HepG2 (cell line): ENCODE results near the gene PTPRF. TPM values are rescaled to one million over a fixed set of nuclear protein-coding genes. Genes with fewer than 3 reads are reported as not detected.
A peak's percentile ranks its signal among the peaks of the same experiment; 100 is the strongest.

Source experiments
- BHLHE40 ChIP-seq: IDR thresholded peaks from 2 replicates; pipeline ENCODE4 v1.6.1; 2011; ENCODE audit warnings: low read length, improper control_type of control experiment
- HNF4G ChIP-seq, 2 experiments: sonication (generic) in 1 of 2; formaldehyde crosslinking in 1 of 2; IDR thresholded peaks; 2 replicates each; pipeline versions ENCODE4 v1.4.0 to v1.6.1; 2011 to 2020; ENCODE audit warnings: borderline replicate concordance in 2 of 2, low read depth in 2 of 2, mild to moderate bottlenecking in 2 of 2, low read length in 1 of 2, missing genetic modification reagents in 1 of 2, moderate library complexity in 1 of 2
- JUN ChIP-seq: sonication (generic); formaldehyde crosslinking; IDR thresholded peaks from 2 replicates; pipeline ENCODE4 v1.4.0; 2020; ENCODE audit warnings: mild to moderate bottlenecking, missing genetic modification reagents
- KDM2A ChIP-seq: sonication (generic); formaldehyde crosslinking; IDR thresholded peaks from 2 replicates; pipeline ENCODE4 v1.4.0; 2020; ENCODE audit warnings: low read depth, missing genetic modification reagents, borderline replicate concordance
- MEIS1 ChIP-seq: sonication (generic); formaldehyde crosslinking; IDR thresholded peaks from 2 replicates; pipeline ENCODE4 v1.9.0; 2021; ENCODE audit warnings: mild to moderate bottlenecking, missing genetic modification reagents, moderate library complexity, borderline replicate concordance
- NFKB2 ChIP-seq: sonication (generic); formaldehyde crosslinking; IDR thresholded peaks from 2 replicates; pipeline ENCODE4 v1.4.0; 2020; ENCODE audit warnings: missing genetic modification reagents, borderline replicate concordance
- NFYC ChIP-seq: IDR thresholded peaks from 2 replicates; pipeline ENCODE4 v1.6.1; 2016; ENCODE audit warnings: missing genetic modification reagents, missing compliant biosample characterization
- PHF20 ChIP-seq: sonication (generic); formaldehyde crosslinking; IDR thresholded peaks from 2 replicates; pipeline ENCODE4 v1.5.0; 2020; ENCODE audit warnings: mild to moderate bottlenecking, missing genetic modification reagents
- RBM39 ChIP-seq: fragments of 200-400 bp; formaldehyde crosslinking; IDR thresholded peaks from one replicate; pipeline ENCODE4 v1.6.1; 2018; ENCODE audit warnings: antibody characterized with exemption, mild to moderate bottlenecking, low read depth, low read length; ENCODE audit not compliant: poor library complexity, severe bottlenecking
- TBL1XR1 ChIP-seq: fragments of 150-350 bp; IDR thresholded peaks from 2 replicates; pipeline ENCODE4 v1.6.1; 2014; ENCODE audit warnings: borderline replicate concordance, low read length; ENCODE audit not compliant: partially characterized antibody
- ZIK1 ChIP-seq: sonication (generic); formaldehyde crosslinking; IDR thresholded peaks from 2 replicates; pipeline ENCODE4 v1.5.0; 2020; ENCODE audit warnings: mild to moderate bottlenecking, low read depth, missing genetic modification reagents, borderline replicate concordance
- ZKSCAN5 ChIP-seq: sonication (generic); formaldehyde crosslinking; IDR thresholded peaks from 2 replicates; pipeline ENCODE4 v1.5.1; 2020; ENCODE audit warnings: mild to moderate bottlenecking, missing genetic modification reagents
- ZNF335 ChIP-seq: sonication (generic); formaldehyde crosslinking; IDR thresholded peaks from 2 replicates; pipeline ENCODE4 v1.4.0; 2020; ENCODE audit warnings: missing genetic modification reagents
- ZNF510 ChIP-seq: sonication (generic); formaldehyde crosslinking; IDR thresholded peaks from 2 replicates; pipeline ENCODE4 v1.4.0; 2020; ENCODE audit warnings: low read depth, mild to moderate bottlenecking, missing genetic modification reagents
- ZNF569 ChIP-seq: sonication (generic); formaldehyde crosslinking; IDR thresholded peaks from 2 replicates; pipeline ENCODE4 v1.5.0; 2020; ENCODE audit warnings: mild to moderate bottlenecking, missing genetic modification reagents, moderate library complexity, borderline replicate concordance
- polyA plus RNA-seq, 8 experiments: library from polyadenylated mRNA; depleted of rRNA in 3 of 8; stranded (reverse) in 7 of 8; unstranded in 1 of 8; fragments of >200 nt; fragmentation: Illumina TruSeq in 4 of 8; extraction: Trizol in 4 of 8; gene quantifications; 2 replicates each; pipeline versions ENCODE4 v1.2.1 to v1.2.3, GENCODE V29; 2011 to 2016; ENCODE audit warnings: low read depth in 4 of 8, missing spikeins in 1 of 8, mixed read lengths in 1 of 8; ENCODE audit not compliant: insufficient read depth in 1 of 8
- total RNA-seq, 5 experiments: library from RNA; depleted of rRNA; stranded (reverse); fragments of >200 nt; fragmentation: Illumina TruSeq; extraction: Trizol; gene quantifications; 2 replicates each; pipeline ENCODE4 v1.2.3, GENCODE V29; 2016; ENCODE audit warnings: low read depth in 1 of 5
- TF ChIP-seq, protein P1 (sequence below): sonication (generic); formaldehyde crosslinking; conservative IDR thresholded peaks from 2 replicates; pipeline ENCODE4 v1.8.1; 2023; ENCODE audit warnings: missing genetic modification reagents
- TF ChIP-seq, protein P2 (sequence below): sonication (generic); formaldehyde crosslinking; IDR thresholded peaks from 2 replicates; pipeline ENCODE4 v1.5.0; 2020; ENCODE audit warnings: missing genetic modification reagents
- TF ChIP-seq, protein P3 (sequence below): sonication (generic); formaldehyde crosslinking; IDR thresholded peaks from 2 replicates; pipeline ENCODE4 v1.8.0; 2022; ENCODE audit warnings: missing genetic modification reagents, mild to moderate bottlenecking, moderate library complexity, borderline replicate concordance
- TF ChIP-seq, protein P4 (sequence below): sonication (generic); formaldehyde crosslinking; IDR thresholded peaks from 2 replicates; pipeline ENCODE4 v1.5.0; 2020; ENCODE audit warnings: mild to moderate bottlenecking, missing genetic modification reagents, borderline replicate concordance

PTPRF gene
- total and polyA plus RNA-seq, 2 of the 13 experiments (the other 11 are each of a cell fraction or from before 2014, with no cell fraction given) = 55.9 to 167 TPM

DNA sequence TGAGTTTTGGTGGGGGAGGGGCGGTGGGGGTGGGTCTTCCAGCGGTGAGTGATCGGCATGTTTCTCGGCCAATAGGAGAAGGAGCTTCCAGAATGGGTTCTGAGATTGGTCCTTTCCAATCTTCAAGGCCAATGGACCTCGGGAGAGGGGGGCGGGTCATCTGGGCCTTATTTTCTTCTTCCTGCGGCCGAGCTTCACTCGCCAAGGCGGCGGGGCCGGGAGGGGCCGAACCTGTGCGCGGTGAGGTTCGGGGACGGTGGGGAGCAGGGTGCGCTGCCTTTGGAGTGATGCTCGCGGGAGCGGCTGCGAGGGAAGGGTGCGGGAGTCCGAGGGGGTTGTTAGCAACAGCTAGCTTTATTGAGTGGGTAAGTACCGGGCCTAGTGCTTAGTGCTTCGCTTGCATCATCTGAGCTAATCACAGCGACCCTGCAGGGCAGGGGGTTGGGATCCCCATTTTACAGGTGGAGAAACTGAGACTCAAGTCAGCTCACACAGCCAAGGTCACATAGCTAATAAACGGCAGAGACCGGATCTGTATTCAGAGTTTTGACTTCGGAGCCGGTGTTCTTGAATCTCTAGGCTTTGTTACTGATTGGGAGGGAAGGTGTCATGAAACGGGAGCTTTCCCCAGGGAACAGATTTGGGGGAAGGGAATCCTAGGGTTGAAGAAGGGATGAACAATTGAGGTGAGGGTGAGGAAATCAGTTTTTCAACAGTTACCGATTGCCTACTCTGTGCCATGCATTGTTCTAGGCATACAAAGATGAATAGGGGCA, 119.8 kb downstream of the PTPRF start (continued):
- TF ChIP-seq NFYC (CRISPR knock-in tag) (no peak), ZIK1 (CRISPR knock-in tag) (0 out of 2 replicates have a peak, but pooled peaks have one; percentile 44), TBL1XR1 (peak; percentile 22), NFKB2 (CRISPR knock-in tag) (peak; percentile 71; the same call in 1 of the 2 replicates), BHLHE40 (no peak), HNF4G (IDR thresholded peaks at IDR 0.05; ENCODE audit: borderline replicate concordance, low read depth, low read length) (peak; percentile 9; the same call in 1 of the 2 replicates), HNF4G (CRISPR knock-in tag; IDR thresholded peaks at IDR 0.05; ENCODE audit: borderline replicate concordance, low read depth) (no peak), ZKSCAN5 (no peak), KDM2A (peak; percentile 87; the same call in 1 of the 2 replicates), MEIS1 (CRISPR knock-in tag) (peak; percentile 75; the same call in 1 of the 2 replicates), ZNF510 (CRISPR knock-in tag) (peak; percentile 57; the same call in 1 of the 2 replicates), JUN (CRISPR knock-in tag) (no peak), ZNF569 (CRISPR knock-in tag) (no peak), PHF20 (peak; percentile 53), RBM39 (peak; percentile 56), ZNF335 (CRISPR knock-in tag) (peak; percentile 69; the same call in 1 of the 2 replicates)
- TF ChIP-seq, protein P1, sequence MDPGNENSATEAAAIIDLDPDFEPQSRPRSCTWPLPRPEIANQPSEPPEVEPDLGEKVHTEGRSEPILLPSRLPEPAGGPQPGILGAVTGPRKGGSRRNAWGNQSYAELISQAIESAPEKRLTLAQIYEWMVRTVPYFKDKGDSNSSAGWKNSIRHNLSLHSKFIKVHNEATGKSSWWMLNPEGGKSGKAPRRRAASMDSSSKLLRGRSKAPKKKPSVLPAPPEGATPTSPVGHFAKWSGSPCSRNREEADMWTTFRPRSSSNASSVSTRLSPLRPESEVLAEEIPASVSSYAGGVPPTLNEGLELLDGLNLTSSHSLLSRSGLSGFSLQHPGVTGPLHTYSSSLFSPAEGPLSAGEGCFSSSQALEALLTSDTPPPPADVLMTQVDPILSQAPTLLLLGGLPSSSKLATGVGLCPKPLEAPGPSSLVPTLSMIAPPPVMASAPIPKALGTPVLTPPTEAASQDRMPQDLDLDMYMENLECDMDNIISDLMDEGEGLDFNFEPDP = 0 out of 2 replicates have a peak, but pooled peaks have one; percentile 36
- TF ChIP-seq, protein P2, sequence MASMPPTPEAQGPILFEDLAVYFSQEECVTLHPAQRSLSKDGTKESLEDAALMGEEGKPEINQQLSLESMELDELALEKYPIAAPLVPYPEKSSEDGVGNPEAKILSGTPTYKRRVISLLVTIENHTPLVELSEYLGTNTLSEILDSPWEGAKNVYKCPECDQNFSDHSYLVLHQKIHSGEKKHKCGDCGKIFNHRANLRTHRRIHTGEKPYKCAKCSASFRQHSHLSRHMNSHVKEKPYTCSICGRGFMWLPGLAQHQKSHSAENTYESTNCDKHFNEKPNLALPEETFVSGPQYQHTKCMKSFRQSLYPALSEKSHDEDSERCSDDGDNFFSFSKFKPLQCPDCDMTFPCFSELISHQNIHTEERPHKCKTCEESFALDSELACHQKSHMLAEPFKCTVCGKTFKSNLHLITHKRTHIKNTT (CRISPR knock-in tag) = no peak
- TF ChIP-seq, protein P3, sequence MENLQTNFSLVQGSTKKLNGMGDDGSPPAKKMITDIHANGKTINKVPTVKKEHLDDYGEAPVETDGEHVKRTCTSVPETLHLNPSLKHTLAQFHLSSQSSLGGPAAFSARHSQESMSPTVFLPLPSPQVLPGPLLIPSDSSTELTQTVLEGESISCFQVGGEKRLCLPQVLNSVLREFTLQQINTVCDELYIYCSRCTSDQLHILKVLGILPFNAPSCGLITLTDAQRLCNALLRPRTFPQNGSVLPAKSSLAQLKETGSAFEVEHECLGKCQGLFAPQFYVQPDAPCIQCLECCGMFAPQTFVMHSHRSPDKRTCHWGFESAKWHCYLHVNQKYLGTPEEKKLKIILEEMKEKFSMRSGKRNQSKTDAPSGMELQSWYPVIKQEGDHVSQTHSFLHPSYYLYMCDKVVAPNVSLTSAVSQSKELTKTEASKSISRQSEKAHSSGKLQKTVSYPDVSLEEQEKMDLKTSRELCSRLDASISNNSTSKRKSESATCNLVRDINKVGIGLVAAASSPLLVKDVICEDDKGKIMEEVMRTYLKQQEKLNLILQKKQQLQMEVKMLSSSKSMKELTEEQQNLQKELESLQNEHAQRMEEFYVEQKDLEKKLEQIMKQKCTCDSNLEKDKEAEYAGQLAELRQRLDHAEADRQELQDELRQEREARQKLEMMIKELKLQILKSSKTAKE (CRISPR knock-in tag) = peak; percentile 34; the same call in 1 of the 2 replicates
- TF ChIP-seq, protein P4, sequence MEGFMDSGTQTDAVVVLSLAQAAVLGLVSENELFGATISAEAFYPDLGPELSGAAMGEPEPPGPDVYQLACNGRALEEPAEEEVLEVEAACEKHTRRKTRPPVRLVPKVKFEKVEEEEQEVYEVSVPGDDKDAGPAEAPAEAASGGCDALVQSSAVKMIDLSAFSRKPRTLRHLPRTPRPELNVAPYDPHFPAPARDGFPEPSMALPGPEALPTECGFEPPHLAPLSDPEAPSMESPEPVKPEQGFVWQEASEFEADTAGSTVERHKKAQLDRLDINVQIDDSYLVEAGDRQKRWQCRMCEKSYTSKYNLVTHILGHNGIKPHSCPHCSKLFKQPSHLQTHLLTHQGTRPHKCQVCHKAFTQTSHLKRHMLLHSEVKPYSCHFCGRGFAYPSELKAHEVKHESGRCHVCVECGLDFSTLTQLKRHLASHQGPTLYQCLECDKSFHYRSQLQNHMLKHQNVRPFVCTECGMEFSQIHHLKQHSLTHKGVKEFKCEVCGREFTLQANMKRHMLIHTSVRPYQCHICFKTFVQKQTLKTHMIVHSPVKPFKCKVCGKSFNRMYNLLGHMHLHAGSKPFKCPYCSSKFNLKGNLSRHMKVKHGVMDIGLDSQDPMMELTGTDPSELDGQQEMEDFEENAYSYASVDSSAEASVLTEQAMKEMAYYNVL (CRISPR knock-in tag) = peak; percentile 54; the same call in 1 of the 2 replicates
